ENCODE data around the gene UCP2.

GRCh38 chr11:73988227-73988626 lies 5.6 kb upstream of the UCP2 start:
- TF ChIP-seq CTCF (conservative IDR thresholded peaks at IDR 0.05; ENCODE audit: low read length) (no peak), EZH2phosphoT487 (IDR thresholded peaks at IDR 0.05; ENCODE audit: borderline replicate concordance, low read depth, low read length) (no peak)
